Measurements from ENCODE around the gene COL4A1.

DNA sequence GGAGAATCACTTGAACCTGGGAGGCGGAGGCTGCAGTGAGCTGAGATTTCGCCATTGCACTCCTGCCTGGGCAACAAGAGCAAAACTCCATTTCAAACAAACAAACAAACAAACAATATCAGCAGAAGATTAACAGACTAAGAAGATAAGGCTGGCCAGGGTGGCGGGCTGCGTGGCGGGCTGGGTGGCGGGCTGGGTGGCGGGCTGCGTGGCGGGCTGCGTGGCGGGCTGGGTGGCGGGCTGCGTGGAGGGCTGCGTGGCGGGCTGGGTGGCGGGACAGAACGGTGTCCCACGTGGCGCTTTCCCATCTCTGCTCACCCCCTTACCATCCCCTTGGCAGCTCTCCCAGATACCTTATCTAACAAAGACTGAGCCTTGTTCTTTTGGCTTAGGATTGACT lies 196.2 kb downstream of the COL4A1 start:
- TF ChIP-seq, protein P1, sequence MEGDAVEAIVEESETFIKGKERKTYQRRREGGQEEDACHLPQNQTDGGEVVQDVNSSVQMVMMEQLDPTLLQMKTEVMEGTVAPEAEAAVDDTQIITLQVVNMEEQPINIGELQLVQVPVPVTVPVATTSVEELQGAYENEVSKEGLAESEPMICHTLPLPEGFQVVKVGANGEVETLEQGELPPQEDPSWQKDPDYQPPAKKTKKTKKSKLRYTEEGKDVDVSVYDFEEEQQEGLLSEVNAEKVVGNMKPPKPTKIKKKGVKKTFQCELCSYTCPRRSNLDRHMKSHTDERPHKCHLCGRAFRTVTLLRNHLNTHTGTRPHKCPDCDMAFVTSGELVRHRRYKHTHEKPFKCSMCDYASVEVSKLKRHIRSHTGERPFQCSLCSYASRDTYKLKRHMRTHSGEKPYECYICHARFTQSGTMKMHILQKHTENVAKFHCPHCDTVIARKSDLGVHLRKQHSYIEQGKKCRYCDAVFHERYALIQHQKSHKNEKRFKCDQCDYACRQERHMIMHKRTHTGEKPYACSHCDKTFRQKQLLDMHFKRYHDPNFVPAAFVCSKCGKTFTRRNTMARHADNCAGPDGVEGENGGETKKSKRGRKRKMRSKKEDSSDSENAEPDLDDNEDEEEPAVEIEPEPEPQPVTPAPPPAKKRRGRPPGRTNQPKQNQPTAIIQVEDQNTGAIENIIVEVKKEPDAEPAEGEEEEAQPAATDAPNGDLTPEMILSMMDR (IDR thresholded peaks at IDR 0.05; ENCODE audit: insufficient read depth, low read depth, low read length): no peak
- TF ChIP-seq EZH2 (IDR thresholded peaks at IDR 0.05; ENCODE audit: insufficient read depth, low read length): no peak
